Kidney epithelial cell (primary cell): ENCODE results near the gene LRRC8C. TPM values are rescaled to one million over a fixed set of nuclear protein-coding genes. Genes with fewer than 3 reads are reported as not detected.

Source experiments
- DNase-seq: peaks from one replicate; pipeline ENCODE4 v3.0.0-alpha.2; 2010; ENCODE audit warnings: low read depth
- H3K27me3 ChIP-seq: 2 replicates; pipeline ENCODE4 v1.6.0; 2011; ENCODE audit warnings: low read length; ENCODE audit not compliant: control insufficient read depth, insufficient read depth
- H3K36me3 ChIP-seq: 2 replicates; pipeline ENCODE4 v1.5.1; 2011; ENCODE audit warnings: low read length; ENCODE audit not compliant: control insufficient read depth, insufficient read depth
- H3K4me3 ChIP-seq: 2 replicates; pipeline ENCODE4 v1.5.1; 2011; ENCODE audit warnings: low read depth, mild to moderate bottlenecking, control low read depth, low read length
- CTCF ChIP-seq: IDR thresholded peaks from 2 replicates; pipeline ENCODE4 v1.5.1; 2011; ENCODE audit warnings: mild to moderate bottlenecking, moderate library complexity, low read length, control low read depth, inconsistent platforms; ENCODE audit not compliant: insufficient read depth, poor library complexity, severe bottlenecking
- total RNA-seq: library from RNA; depleted of rRNA; stranded (reverse); fragments of >200 nt; gene quantifications from 2 replicates; pipeline ENCODE4 v1.2.3, GENCODE V29; 2015

LRRC8C gene
- total RNA-seq, 1 donor from 2014 or later = 2.7 TPM

GRCh38 chr1:89659322-89660081 lies 26.6 kb downstream of the LRRC8C start:
- no peak for TF ChIP-seq CTCF
- H3K4me3 ChIP-seq = no peak overlapping the region
- no peak for DNase-seq
- H3K27me3 ChIP-seq = no peaks in the 10 kb centered on the region
- no peaks in the 10 kb centered on the region for H3K36me3 ChIP-seq

GRCh38 chr1:89660224-89661061 lies 27.5 kb downstream of the LRRC8C start:
- no peak for DNase-seq
- Histone ChIP-seq H3K27me3 (no peaks in the 10 kb centered on the region), H3K36me3 (no peaks in the 10 kb centered on the region), H3K4me3 (no peak overlapping the region)
- TF ChIP-seq CTCF = no peak

DNA sequence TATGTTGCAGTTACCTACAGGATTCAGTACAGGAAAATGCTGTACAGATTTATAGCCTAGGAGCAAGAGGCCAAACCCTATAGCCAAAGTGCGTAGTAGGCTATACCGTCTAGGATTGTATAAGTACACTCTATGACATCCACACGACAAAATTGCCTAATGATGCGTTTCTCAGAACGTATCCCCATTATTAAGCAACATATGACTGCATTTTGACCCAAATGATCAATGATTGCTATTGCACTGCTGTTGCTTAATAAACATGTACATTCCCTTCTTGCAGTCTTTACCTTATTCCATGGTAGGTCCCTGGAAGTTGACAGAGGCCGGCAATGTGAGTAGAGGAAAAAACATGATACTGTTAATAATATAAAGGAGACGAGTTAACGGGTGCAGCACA lies 33.0 kb downstream of the LRRC8C start:
- Histone ChIP-seq H3K4me3 (no peak overlapping the region), H3K36me3 (no peaks in the 10 kb centered on the region), H3K27me3 (no peaks in the 10 kb centered on the region)
- DNase-seq = no peak
- no peak for TF ChIP-seq CTCF

- DNase-seq = no peak
- no peak overlapping the region for H3K4me3 ChIP-seq
- H3K36me3 ChIP-seq = no peaks in the 10 kb centered on the region
- no peak for TF ChIP-seq CTCF
- no peaks in the 10 kb centered on the region for H3K27me3 ChIP-seq
Observed at GRCh38 chr1:89666640-89667039, 33.7 kb downstream of the LRRC8C start.

GRCh38 chr1:89667691-89668090 lies 34.8 kb downstream of the LRRC8C start:
- no peak for DNase-seq
- TF ChIP-seq CTCF = no peak
- Histone ChIP-seq H3K4me3 (no peak overlapping the region), H3K36me3 (no peaks in the 10 kb centered on the region), H3K27me3 (no peaks in the 10 kb centered on the region)

- TF ChIP-seq CTCF = no peak
- DNase-seq = no peak
- Histone ChIP-seq H3K4me3 (no peak overlapping the region), H3K27me3 (no peaks in the 10 kb centered on the region), H3K36me3 (no peaks in the 10 kb centered on the region)
Observed at GRCh38 chr1:89668961-89669360, 36.0 kb downstream of the LRRC8C start.
